GM12878 (cell line): Measurements from ENCODE around the gene ENDOD1. TPM values are rescaled to one million over a fixed set of nuclear protein-coding genes. Genes with fewer than 3 reads are reported as not detected.

ENCODE experiments used
- ASH2L ChIP-seq: fragments of 300-600, 200-600 bp; sonication (generic); IDR thresholded peaks from 2 replicates; pipeline ENCODE4 v1.6.1; 2017; ENCODE audit warnings: low read depth, mild to moderate bottlenecking, borderline replicate concordance
- CBFB ChIP-seq: IDR thresholded peaks from 2 replicates; pipeline ENCODE4 v1.6.1; 2016; ENCODE audit warnings: antibody characterized with exemption, low read depth
- CHD2 ChIP-seq: IDR thresholded peaks from 2 replicates; pipeline ENCODE4 v1.6.1; 2011; ENCODE audit warnings: low read depth, low read length, improper control_type of control experiment, borderline replicate concordance
- EGR1 ChIP-seq, 2 experiments: IDR thresholded peaks; 1 replicate in 1 of 2; 2 replicates in 1 of 2; pipeline ENCODE4 v1.6.1; 2011 to 2012; ENCODE audit warnings: low read depth in 2 of 2, low read length in 2 of 2, borderline replicate concordance in 1 of 2, mild to moderate bottlenecking in 1 of 2, moderate library complexity in 1 of 2
- KLF5 ChIP-seq: fragments of 450-650 bp; IDR thresholded peaks from 2 replicates; pipeline ENCODE4 v1.6.1; 2014; ENCODE audit warnings: mild to moderate bottlenecking; ENCODE audit not compliant: partially characterized antibody
- MEF2B ChIP-seq: fragments of 450-650 bp; IDR thresholded peaks from 2 replicates; pipeline ENCODE4 v1.6.1; 2018; ENCODE audit warnings: mild to moderate bottlenecking, moderate library complexity; ENCODE audit not compliant: partially characterized antibody, poor library complexity, severe bottlenecking
- NBN ChIP-seq: fragments of 450-650 bp; IDR thresholded peaks from 2 replicates; pipeline ENCODE4 v1.6.1; 2016
- NFXL1 ChIP-seq: fragments of 450-650 bp; IDR thresholded peaks from 2 replicates; pipeline ENCODE4 v1.6.1; 2017; ENCODE audit warnings: antibody characterized with exemption, mild to moderate bottlenecking, borderline replicate concordance
- SUZ12 ChIP-seq: fragments of 200-600 bp; sonication (generic); IDR thresholded peaks from one replicate; pipeline ENCODE4 v1.6.1; 2018; ENCODE audit warnings: antibody characterized with exemption, mild to moderate bottlenecking; ENCODE audit not compliant: unreplicated experiment
- ZNF274 ChIP-seq: IDR thresholded peaks from one replicate; pipeline ENCODE4 v1.8.0; 2011; ENCODE audit not compliant: insufficient read length, insufficient read depth
- polyA plus RNA-seq, 11 experiments: library from polyadenylated mRNA; depleted of rRNA in 4 of 11; unstranded in 6 of 11; stranded (reverse) in 5 of 11; fragments of >200 nt; fragmentation: Nextera tagmentation in 4 of 11; fragmentation: Illumina TruSeq in 1 of 11; extraction: Ambion mirVana in 4 of 11; extraction: Trizol in 1 of 11; gene quantifications; 1 replicate in 1 of 11; 2 replicates in 10 of 11; pipeline versions ENCODE4 v1.2.1 to v1.2.3, GENCODE V29; 2011 to 2016; ENCODE audit warnings: inconsistent platforms in 2 of 11, missing spikeins in 2 of 11, low read depth in 1 of 11
- total RNA-seq, 4 experiments: library from RNA; depleted of rRNA in 3 of 4; stranded (reverse); fragments of >200 nt in 3 of 4; fragmentation: Illumina TruSeq in 1 of 4; extraction: Trizol in 1 of 4; gene quantifications; 2 replicates each; pipeline versions ENCODE4 v1.2.1 to v1.2.3, GENCODE V29; 2013 to 2021
- TF ChIP-seq, protein P1 (sequence below): fragments of 450-650 bp; IDR thresholded peaks from 2 replicates; pipeline ENCODE4 v1.6.1; 2017; ENCODE audit warnings: antibody characterized with exemption, mild to moderate bottlenecking, moderate library complexity
- TF ChIP-seq, protein P2 (sequence below): IDR thresholded peaks from 2 replicates; pipeline ENCODE4 v1.6.1; 2012; ENCODE audit warnings: low read depth, low read length, improper control_type of control experiment
- TF ChIP-seq, protein P3 (sequence below): fragments of 450-650 bp; IDR thresholded peaks from 2 replicates; pipeline ENCODE4 v1.6.1; 2016; ENCODE audit warnings: mild to moderate bottlenecking
- TF ChIP-seq, protein P4 (sequence below): IDR thresholded peaks from 2 replicates; pipeline ENCODE4 v1.6.1; 2012; ENCODE audit warnings: low read length, inconsistent platforms
- TF ChIP-seq, protein P5 (sequence below): IDR thresholded peaks from 2 replicates; pipeline ENCODE4 v1.6.1; 2011; ENCODE audit warnings: mild to moderate bottlenecking, low read depth, low read length, moderate library complexity; ENCODE audit not compliant: insufficient replicate concordance
- TF ChIP-seq, protein P6 (sequence below): fragments of 450-650 bp; formaldehyde crosslinking; IDR thresholded peaks from 2 replicates; pipeline ENCODE4 v1.4.0; 2022; ENCODE audit warnings: mild to moderate bottlenecking, moderate library complexity

The ENDOD1 gene
- total and polyA plus RNA-seq, 10 of the 15 experiments (the other 5 are each of a cell fraction or from before 2014, with no cell fraction given): 6.0 to 30.0 (median 12.1) TPM

DNA sequence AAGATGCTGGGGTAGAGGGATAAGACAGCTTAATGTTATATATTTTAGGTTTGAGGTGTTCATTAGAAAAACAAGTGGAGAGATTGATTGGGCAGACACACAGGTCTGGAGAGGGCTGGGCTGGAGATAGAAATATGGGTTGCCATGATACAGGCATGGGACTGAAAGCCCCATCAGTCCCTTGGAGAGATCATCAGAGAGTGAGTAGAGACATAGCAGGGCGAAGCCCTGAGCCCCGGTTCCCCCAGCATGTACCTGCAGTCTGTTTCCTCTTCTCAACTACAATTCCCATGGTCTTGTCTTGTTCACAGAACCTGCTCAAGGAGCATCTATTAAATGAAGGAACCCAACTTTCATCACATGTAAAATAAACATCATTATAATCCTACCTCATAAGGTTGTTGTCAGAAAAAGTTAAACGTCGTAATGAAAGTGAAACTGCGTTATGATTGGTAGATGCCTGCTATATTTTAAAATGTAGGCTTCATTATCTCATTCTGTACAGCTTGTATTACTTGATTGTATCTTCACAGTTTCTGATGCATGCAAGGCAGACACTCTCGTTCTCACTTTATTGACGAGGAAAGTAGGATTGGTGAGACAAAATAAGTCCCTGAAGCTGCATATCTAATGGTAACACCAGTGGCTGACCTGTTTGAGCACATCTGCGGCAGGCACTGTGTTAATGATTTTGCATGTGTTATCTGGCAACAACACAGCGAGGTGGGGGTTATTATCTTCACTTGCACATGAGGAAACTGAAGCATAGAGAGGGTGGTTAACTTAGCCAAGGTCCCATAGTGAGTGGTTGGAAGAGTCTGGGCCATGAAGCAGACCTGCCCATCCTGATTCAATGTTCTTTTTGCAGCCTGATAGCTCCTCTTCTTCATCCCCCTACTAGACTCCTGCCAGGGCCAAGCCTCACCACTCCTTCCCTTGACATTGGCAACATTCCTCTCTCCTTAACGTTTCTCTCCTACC, 63.5 kb downstream of the ENDOD1 start (continued):
- TF ChIP-seq, protein P1, sequence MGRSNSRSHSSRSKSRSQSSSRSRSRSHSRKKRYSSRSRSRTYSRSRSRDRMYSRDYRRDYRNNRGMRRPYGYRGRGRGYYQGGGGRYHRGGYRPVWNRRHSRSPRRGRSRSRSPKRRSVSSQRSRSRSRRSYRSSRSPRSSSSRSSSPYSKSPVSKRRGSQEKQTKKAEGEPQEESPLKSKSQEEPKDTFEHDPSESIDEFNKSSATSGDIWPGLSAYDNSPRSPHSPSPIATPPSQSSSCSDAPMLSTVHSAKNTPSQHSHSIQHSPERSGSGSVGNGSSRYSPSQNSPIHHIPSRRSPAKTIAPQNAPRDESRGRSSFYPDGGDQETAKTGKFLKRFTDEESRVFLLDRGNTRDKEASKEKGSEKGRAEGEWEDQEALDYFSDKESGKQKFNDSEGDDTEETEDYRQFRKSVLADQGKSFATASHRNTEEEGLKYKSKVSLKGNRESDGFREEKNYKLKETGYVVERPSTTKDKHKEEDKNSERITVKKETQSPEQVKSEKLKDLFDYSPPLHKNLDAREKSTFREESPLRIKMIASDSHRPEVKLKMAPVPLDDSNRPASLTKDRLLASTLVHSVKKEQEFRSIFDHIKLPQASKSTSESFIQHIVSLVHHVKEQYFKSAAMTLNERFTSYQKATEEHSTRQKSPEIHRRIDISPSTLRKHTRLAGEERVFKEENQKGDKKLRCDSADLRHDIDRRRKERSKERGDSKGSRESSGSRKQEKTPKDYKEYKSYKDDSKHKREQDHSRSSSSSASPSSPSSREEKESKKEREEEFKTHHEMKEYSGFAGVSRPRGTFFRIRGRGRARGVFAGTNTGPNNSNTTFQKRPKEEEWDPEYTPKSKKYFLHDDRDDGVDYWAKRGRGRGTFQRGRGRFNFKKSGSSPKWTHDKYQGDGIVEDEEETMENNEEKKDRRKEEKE: no peak
- TF ChIP-seq, protein P2, sequence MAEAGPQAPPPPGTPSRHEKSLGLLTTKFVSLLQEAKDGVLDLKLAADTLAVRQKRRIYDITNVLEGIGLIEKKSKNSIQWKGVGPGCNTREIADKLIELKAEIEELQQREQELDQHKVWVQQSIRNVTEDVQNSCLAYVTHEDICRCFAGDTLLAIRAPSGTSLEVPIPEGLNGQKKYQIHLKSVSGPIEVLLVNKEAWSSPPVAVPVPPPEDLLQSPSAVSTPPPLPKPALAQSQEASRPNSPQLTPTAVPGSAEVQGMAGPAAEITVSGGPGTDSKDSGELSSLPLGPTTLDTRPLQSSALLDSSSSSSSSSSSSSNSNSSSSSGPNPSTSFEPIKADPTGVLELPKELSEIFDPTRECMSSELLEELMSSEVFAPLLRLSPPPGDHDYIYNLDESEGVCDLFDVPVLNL: no peak
- TF ChIP-seq NFXL1: no peak
- no peak for TF ChIP-seq CHD2
- TF ChIP-seq, protein P3, sequence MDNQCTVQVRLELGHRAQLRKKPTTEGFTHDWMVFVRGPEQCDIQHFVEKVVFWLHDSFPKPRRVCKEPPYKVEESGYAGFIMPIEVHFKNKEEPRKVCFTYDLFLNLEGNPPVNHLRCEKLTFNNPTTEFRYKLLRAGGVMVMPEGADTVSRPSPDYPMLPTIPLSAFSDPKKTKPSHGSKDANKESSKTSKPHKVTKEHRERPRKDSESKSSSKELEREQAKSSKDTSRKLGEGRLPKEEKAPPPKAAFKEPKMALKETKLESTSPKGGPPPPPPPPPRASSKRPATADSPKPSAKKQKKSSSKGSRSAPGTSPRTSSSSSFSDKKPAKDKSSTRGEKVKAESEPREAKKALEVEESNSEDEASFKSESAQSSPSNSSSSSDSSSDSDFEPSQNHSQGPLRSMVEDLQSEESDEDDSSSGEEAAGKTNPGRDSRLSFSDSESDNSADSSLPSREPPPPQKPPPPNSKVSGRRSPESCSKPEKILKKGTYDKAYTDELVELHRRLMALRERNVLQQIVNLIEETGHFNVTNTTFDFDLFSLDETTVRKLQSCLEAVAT: no peak
- no peak for TF ChIP-seq KLF5
- TF ChIP-seq NBN: peak; percentile 54
- no peak for TF ChIP-seq SUZ12
- no peak for TF ChIP-seq CBFB
- no peak for TF ChIP-seq EGR1 (IDR thresholded peaks at IDR 0.05; ENCODE audit: borderline replicate concordance in 1 of 2, low read depth in 2 of 2, low read length in 2 of 2)
- no peak for TF ChIP-seq ZNF274
- TF ChIP-seq, protein P4, sequence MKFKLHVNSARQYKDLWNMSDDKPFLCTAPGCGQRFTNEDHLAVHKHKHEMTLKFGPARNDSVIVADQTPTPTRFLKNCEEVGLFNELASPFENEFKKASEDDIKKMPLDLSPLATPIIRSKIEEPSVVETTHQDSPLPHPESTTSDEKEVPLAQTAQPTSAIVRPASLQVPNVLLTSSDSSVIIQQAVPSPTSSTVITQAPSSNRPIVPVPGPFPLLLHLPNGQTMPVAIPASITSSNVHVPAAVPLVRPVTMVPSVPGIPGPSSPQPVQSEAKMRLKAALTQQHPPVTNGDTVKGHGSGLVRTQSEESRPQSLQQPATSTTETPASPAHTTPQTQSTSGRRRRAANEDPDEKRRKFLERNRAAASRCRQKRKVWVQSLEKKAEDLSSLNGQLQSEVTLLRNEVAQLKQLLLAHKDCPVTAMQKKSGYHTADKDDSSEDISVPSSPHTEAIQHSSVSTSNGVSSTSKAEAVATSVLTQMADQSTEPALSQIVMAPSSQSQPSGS: 0 out of 2 replicates have a peak, but pooled peaks have one; percentile 13
- TF ChIP-seq, protein P5, sequence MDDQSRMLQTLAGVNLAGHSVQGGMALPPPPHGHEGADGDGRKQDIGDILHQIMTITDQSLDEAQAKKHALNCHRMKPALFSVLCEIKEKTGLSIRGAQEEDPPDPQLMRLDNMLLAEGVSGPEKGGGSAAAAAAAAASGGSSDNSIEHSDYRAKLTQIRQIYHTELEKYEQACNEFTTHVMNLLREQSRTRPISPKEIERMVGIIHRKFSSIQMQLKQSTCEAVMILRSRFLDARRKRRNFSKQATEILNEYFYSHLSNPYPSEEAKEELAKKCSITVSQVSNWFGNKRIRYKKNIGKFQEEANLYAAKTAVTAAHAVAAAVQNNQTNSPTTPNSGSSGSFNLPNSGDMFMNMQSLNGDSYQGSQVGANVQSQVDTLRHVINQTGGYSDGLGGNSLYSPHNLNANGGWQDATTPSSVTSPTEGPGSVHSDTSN: no peak
- TF ChIP-seq MEF2B: peak; percentile 7
- TF ChIP-seq, protein P6, sequence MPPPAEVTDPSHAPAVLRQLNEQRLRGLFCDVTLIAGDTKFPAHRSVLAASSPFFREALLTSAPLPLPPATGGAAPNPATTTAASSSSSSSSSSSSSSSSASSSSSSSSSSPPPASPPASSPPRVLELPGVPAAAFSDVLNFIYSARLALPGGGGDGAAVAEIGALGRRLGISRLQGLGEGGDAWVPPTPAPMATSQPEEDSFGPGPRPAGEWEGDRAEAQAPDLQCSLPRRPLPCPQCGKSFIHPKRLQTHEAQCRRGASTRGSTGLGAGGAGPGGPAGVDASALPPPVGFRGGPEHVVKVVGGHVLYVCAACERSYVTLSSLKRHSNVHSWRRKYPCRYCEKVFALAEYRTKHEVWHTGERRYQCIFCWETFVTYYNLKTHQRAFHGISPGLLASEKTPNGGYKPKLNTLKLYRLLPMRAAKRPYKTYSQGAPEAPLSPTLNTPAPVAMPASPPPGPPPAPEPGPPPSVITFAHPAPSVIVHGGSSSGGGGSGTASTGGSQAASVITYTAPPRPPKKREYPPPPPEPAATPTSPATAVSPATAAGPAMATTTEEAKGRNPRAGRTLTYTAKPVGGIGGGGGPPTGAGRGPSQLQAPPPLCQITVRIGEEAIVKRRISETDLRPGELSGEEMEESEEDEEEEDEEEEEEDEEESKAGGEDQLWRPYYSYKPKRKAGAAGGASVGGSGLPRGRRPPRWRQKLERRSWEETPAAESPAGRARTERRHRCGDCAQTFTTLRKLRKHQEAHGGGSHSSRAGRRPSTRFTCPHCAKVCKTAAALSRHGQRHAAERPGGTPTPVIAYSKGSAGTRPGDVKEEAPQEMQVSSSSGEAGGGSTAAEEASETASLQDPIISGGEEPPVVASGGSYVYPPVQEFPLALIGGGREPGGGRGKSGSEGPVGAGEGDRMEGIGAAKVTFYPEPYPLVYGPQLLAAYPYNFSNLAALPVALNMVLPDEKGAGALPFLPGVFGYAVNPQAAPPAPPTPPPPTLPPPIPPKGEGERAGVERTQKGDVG (CRISPR knock-in tag): no peak
- TF ChIP-seq ASH2L: no peak
